ENCODE data around the gene TRPC3. TPM values are rescaled to one million over a fixed set of nuclear protein-coding genes. Genes with fewer than 3 reads are reported as not detected.

The TRPC3 gene
- total and polyA plus RNA-seq, 2 of the 8 experiments (the other 6 are each of a cell fraction or from before 2014, with no cell fraction given) = 0.37 to 0.41 TPM

- no peak overlapping the region for H2AK5ac ChIP-seq (ENCODE audit: low read depth, low read length)
- H3K23ac ChIP-seq (ENCODE audit: insufficient read length) = no peak overlapping the region
- H4K91ac ChIP-seq (replicated peaks; ENCODE audit: insufficient read length, low read length) = no peak overlapping the region
- no peak overlapping the region for H3K4me2 ChIP-seq (ENCODE audit: insufficient read depth in 1 of 2, low read depth in 2 of 2, low read length in 2 of 2)
- H4K8ac ChIP-seq (ENCODE audit: extremely low read depth, insufficient read depth, low read length) = no peak overlapping the region
- H3K56ac ChIP-seq (replicated peaks; ENCODE audit: insufficient read length, low read depth, low read length) = no peak overlapping the region
- H3K4me3 ChIP-seq (ENCODE audit: extremely low read depth in 1 of 4, insufficient read depth in 2 of 4, low read depth in 3 of 4, low read length in 4 of 4) = no peak overlapping the region
- no peaks in the 10 kb centered on the region for H3K36me3 ChIP-seq (ENCODE audit: control insufficient read depth in 2 of 4, insufficient read depth in 4 of 4, low read length in 3 of 4)
- H4K5ac ChIP-seq (ENCODE audit: insufficient read length, low read depth, low read length) = no peak overlapping the region
- no peaks in the 10 kb centered on the region for H3K23me2 ChIP-seq (ENCODE audit: low read depth, low read length)
- H3K79me1 ChIP-seq (ENCODE audit: low read depth, low read length) = no peaks in the 10 kb centered on the region
- 83% methylated on average over 1 of the region's 1 CpG; no CpG with 5 or more reads in 1 of the 2 experiments for WGBS, 2 experiments (ENCODE audit: extremely low coverage in 1 of 2, insufficient coverage in 1 of 2, insufficient read length in 1 of 2, insufficient replicate concordance in 2 of 2, low coverage in 1 of 2, low lambda C conversion rate in 2 of 2, missing lambda C conversion rate in 1 of 2)
- H2AFZ ChIP-seq (ENCODE audit: low read length) = no peak overlapping the region
- no peak overlapping the region for H3K14ac ChIP-seq (ENCODE audit: insufficient read length)
- H3K4ac ChIP-seq (replicated peaks; ENCODE audit: insufficient read length, low read depth, low read length) = no peak overlapping the region
- H3K18ac ChIP-seq (ENCODE audit: extremely low read depth, low read length) = no peak overlapping the region
- TF ChIP-seq POLR2AphosphoS5 (IDR thresholded peaks at IDR 0.05; ENCODE audit: low read depth, low read length) (no peak), EGR1 (IDR thresholded peaks at IDR 0.05; ENCODE audit: borderline replicate concordance, low read depth, low read length) (no peak), CTBP2 (IDR thresholded peaks at IDR 0.05; ENCODE audit: borderline replicate concordance, insufficient read depth, insufficient read length, low read length) (no peak), SP4 (IDR thresholded peaks at IDR 0.05; ENCODE audit: low read length) (no peak), TEAD4 (IDR thresholded peaks at IDR 0.05; ENCODE audit: low read depth, low read length) (no peak), TAF7 (optimal IDR thresholded peaks at IDR 0.05; ENCODE audit: borderline replicate concordance, low read depth, low read length) (no peak), CREB1 (IDR thresholded peaks at IDR 0.05) (no peak), CHD1 (IDR thresholded peaks at IDR 0.05; ENCODE audit: low read depth, low read length) (no peak), CTCF (IDR thresholded peaks at IDR 0.05; ENCODE audit: control extremely low read depth in 1 of 3, insufficient read depth in 1 of 3, low read depth in 1 of 3, low read length in 3 of 3) (no peak), GTF2F1 (IDR thresholded peaks at IDR 0.05; ENCODE audit: borderline replicate concordance, low read depth, low read length) (no peak), USF2 (IDR thresholded peaks at IDR 0.05; ENCODE audit: low read length) (no peak)
- POLR2A ChIA-PET (ENCODE audit: partially characterized antibody) = no interaction called here
- no peak overlapping the region for H2BK120ac ChIP-seq (replicated peaks; ENCODE audit: low read depth, low read length)
- H2BK20ac ChIP-seq (ENCODE audit: low read length) = no peak overlapping the region
- H3K4me1 ChIP-seq (replicated peaks in 1 of 4; ENCODE audit: control insufficient read depth in 3 of 4, insufficient read depth in 4 of 4, low read length in 3 of 4) = no peaks in the 10 kb centered on the region
- no peaks in the 10 kb centered on the region for H3K79me2 ChIP-seq (ENCODE audit: control insufficient read depth in 1 of 2, insufficient read depth in 2 of 2, low read length in 2 of 2)
- no peak overlapping the region for H3K9ac ChIP-seq (replicated peaks in 1 of 4; ENCODE audit: extremely low read depth in 1 of 4, low read depth in 3 of 4, low read length in 3 of 4)
- H4K20me1 ChIP-seq (replicated peaks in 1 of 2; ENCODE audit: control insufficient read depth in 1 of 2, insufficient read depth in 2 of 2, low read length in 2 of 2) = no peaks in the 10 kb centered on the region
- no peak overlapping the region for H2BK5ac ChIP-seq (ENCODE audit: low read depth, low read length)
- no peaks in the 10 kb centered on the region for H3K9me3 ChIP-seq (ENCODE audit: insufficient read depth in 2 of 2, low read depth in 1 of 2, low read length in 1 of 2)
- DNase-seq (ENCODE audit: low read depth in 1 of 2, low spot score in 2 of 2) (no peak), FAIRE-seq (no peak)
- CTCF ChIA-PET (ENCODE audit: partially characterized antibody) = interaction anchor here (0.5 to 1.2 kb wide), 3 partner anchors 10 to 362 kb away, joined by 3 to 5 read pairs (median 4); no protein-coding TSS in a partner anchor
- no peak overlapping the region for H2BK15ac ChIP-seq (ENCODE audit: low read length)
- H3K27me3 ChIP-seq (replicated peaks in 1 of 4; ENCODE audit: control insufficient read depth in 3 of 4, extremely low read depth in 1 of 4, insufficient read depth in 3 of 4, low read length in 3 of 4) = no peaks in the 10 kb centered on the region
- no peak overlapping the region for H3K27ac ChIP-seq (ENCODE audit: low read depth, low read length)
- no peak overlapping the region for H2BK12ac ChIP-seq (ENCODE audit: low read depth, low read length)
Measured at GRCh38 chr4:121960818-121961217, 9.0 kb upstream of the TRPC3 start.
